Measurements from ENCODE around the gene ZFHX2. TPM values are rescaled to one million over a fixed set of nuclear protein-coding genes. Genes with fewer than 3 reads are reported as not detected.
"Not testable (repeated sequence)": the region's sequence is repeated elsewhere in the genome, so short reads cannot be mapped to it uniquely, and the experiment has no call there.

Gene ZFHX2
- total and polyA plus RNA-seq, 2 of the 13 experiments (the other 11 are each of a cell fraction or from before 2014, with no cell fraction given), result 0.17 to 0.44 TPM

- TF ChIP-seq RERE (CRISPR knock-in tag; IDR thresholded peaks at IDR 0.05; ENCODE audit: low read depth) (0 out of 2 replicates have a peak, but pooled peaks have one; percentile 39), FOXP1 (CRISPR knock-in tag; IDR thresholded peaks at IDR 0.05) (peak; percentile 20; the same call in 1 of the 2 replicates), HIVEP1 (CRISPR knock-in tag; IDR thresholded peaks at IDR 0.05) (peak; percentile 81), ZZZ3 (CRISPR knock-in tag; IDR thresholded peaks at IDR 0.05; ENCODE audit: borderline replicate concordance) (peak; percentile 83; the same call in 1 of the 2 replicates), FUBP1 (CRISPR knock-in tag; IDR thresholded peaks at IDR 0.05; ENCODE audit: borderline replicate concordance) (peak; percentile 99), LCORL (IDR thresholded peaks at IDR 0.05) (peak; percentile 63; the same call in 1 of the 2 replicates), LCORL (CRISPR knock-in tag; IDR thresholded peaks at IDR 0.05) (peak; percentile 80), EP300 (IDR thresholded peaks at IDR 0.05; ENCODE audit: low read depth in 2 of 2, low read length in 2 of 2) (peak in 1 of 2 experiments; percentile 66; a peak in 2 of 4 replicates), EP300 (CRISPR knock-in tag; IDR thresholded peaks at IDR 0.05; ENCODE audit: borderline replicate concordance) (peak; percentile 91), ZNF724P (CRISPR knock-in tag; IDR thresholded peaks at IDR 0.05; ENCODE audit: borderline replicate concordance) (peak; percentile 90; the same call in 1 of the 2 replicates), NKX3-1 (CRISPR knock-in tag; IDR thresholded peaks at IDR 0.05) (peak; percentile 96), ZNF343 (CRISPR knock-in tag; IDR thresholded peaks at IDR 0.05) (0 out of 2 replicates have a peak, but pooled peaks have one; percentile 16), RFX5 (IDR thresholded peaks at IDR 0.05; ENCODE audit: low read depth, low read length) (peak; percentile 30; the same call in 1 of the 2 replicates), ZNF616 (CRISPR knock-in tag; IDR thresholded peaks at IDR 0.05; ENCODE audit: low read depth) (peak; percentile 79)
- not testable (repeated sequence) for TF ChIP-seq FOXP1 (IDR thresholded peaks at IDR 0.05)
- TF ChIP-seq, protein P1, sequence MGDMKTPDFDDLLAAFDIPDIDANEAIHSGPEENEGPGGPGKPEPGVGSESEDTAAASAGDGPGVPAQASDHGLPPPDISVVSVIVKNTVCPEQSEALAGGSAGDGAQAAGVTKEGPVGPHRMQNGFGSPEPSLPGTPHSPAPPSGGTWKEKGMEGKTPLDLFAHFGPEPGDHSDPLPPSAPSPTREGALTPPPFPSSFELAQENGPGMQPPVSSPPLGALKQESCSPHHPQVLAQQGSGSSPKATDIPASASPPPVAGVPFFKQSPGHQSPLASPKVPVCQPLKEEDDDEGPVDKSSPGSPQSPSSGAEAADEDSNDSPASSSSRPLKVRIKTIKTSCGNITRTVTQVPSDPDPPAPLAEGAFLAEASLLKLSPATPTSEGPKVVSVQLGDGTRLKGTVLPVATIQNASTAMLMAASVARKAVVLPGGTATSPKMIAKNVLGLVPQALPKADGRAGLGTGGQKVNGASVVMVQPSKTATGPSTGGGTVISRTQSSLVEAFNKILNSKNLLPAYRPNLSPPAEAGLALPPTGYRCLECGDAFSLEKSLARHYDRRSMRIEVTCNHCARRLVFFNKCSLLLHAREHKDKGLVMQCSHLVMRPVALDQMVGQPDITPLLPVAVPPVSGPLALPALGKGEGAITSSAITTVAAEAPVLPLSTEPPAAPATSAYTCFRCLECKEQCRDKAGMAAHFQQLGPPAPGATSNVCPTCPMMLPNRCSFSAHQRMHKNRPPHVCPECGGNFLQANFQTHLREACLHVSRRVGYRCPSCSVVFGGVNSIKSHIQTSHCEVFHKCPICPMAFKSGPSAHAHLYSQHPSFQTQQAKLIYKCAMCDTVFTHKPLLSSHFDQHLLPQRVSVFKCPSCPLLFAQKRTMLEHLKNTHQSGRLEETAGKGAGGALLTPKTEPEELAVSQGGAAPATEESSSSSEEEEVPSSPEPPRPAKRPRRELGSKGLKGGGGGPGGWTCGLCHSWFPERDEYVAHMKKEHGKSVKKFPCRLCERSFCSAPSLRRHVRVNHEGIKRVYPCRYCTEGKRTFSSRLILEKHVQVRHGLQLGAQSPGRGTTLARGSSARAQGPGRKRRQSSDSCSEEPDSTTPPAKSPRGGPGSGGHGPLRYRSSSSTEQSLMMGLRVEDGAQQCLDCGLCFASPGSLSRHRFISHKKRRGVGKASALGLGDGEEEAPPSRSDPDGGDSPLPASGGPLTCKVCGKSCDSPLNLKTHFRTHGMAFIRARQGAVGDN (CRISPR knock-in tag; IDR thresholded peaks at IDR 0.05), result peak; percentile 47; the same call in 1 of the 2 replicates
Observed at GRCh38 chr14:23583761-23584526, 32.4 kb upstream of the ZFHX2 start (continued).

All from HepG2 (cell line).